ENCODE results near the gene AUTS2. TPM values are rescaled to one million over a fixed set of nuclear protein-coding genes. Genes with fewer than 3 reads are reported as not detected.

Gene AUTS2
- total RNA-seq, 1 donor from 2014 or later: 9.9 TPM

DNA sequence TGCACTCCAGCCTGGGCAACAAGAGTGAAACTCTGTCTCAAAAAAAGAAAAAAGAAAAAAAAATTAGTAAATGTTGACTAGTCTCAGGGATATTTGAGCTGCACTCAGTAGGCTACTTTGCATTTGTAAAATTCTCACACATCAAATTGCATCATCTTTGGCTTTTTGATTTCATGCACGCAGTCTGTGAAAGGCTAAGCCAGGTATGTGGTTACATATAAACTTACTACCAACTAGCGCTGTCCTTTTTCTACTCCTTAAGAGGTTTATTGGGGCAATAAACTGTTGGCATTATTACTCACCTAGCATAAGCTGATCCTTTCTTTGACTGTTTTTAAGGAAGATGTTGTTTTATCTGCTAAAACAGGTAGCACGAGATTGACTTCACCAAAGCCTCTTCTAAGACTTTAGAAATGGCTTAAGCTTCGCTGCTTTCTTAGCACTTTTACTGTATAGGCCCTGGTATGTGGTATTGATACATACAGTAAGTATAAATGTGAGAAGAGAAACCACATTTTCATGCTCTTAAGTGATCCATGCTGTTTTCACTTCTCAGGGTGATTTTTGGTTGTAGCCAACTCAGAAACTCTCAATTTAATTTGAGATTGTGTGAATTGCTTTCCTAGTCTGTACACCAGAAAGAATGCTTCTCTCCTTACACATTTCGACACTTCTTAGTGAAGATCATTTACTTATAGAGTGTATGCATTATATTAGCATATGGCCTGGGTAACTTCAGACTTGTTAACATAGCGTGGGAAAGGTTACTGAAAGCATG is 323.9 kb downstream of the AUTS2 start:
- Histone ChIP-seq H3K27me3 (ENCODE audit: control insufficient read depth, insufficient read depth, low read length) (no peaks in the 10 kb centered on the region), H3K36me3 (ENCODE audit: control insufficient read depth, insufficient read depth, low read length) (no peaks in the 10 kb centered on the region), H3K4me3 (ENCODE audit: low read depth, low read length) (no peak overlapping the region)
- TF ChIP-seq, protein P1, sequence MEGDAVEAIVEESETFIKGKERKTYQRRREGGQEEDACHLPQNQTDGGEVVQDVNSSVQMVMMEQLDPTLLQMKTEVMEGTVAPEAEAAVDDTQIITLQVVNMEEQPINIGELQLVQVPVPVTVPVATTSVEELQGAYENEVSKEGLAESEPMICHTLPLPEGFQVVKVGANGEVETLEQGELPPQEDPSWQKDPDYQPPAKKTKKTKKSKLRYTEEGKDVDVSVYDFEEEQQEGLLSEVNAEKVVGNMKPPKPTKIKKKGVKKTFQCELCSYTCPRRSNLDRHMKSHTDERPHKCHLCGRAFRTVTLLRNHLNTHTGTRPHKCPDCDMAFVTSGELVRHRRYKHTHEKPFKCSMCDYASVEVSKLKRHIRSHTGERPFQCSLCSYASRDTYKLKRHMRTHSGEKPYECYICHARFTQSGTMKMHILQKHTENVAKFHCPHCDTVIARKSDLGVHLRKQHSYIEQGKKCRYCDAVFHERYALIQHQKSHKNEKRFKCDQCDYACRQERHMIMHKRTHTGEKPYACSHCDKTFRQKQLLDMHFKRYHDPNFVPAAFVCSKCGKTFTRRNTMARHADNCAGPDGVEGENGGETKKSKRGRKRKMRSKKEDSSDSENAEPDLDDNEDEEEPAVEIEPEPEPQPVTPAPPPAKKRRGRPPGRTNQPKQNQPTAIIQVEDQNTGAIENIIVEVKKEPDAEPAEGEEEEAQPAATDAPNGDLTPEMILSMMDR (IDR thresholded peaks at IDR 0.05; ENCODE audit: insufficient read depth, low read length, poor library complexity, severe bottlenecking): no peak
- no peak for DNase-seq (ENCODE audit: low read depth)

DNA sequence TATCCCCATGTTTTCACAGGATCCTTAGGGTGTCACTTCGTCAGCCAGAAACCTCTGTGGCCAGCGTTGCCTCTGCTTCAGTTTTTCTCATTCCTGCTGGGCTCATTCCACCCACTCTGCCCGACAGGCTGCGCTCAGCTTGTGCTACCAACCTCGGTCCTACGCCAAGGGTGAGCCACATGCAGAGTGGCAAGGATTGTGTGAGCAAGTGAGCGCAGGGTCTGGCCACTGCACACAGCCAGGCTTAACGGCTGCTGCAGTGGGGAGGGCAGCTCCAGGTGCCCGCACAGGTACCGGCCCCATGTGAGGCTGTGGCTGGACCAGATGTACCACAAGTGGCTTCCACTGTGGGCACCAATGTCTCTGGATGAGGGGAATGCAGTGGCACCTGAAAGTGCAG is 329.2 kb downstream of the AUTS2 start:
- Histone ChIP-seq H3K36me3 (ENCODE audit: control insufficient read depth, insufficient read depth, low read length) (no peaks in the 10 kb centered on the region), H3K27me3 (ENCODE audit: control insufficient read depth, insufficient read depth, low read length) (no peaks in the 10 kb centered on the region), H3K4me3 (ENCODE audit: low read depth, low read length) (no peak overlapping the region)
- DNase-seq (ENCODE audit: low read depth): no peak
- TF ChIP-seq, protein P1 (IDR thresholded peaks at IDR 0.05; ENCODE audit: insufficient read depth, low read length, poor library complexity, severe bottlenecking): no peak

DNA sequence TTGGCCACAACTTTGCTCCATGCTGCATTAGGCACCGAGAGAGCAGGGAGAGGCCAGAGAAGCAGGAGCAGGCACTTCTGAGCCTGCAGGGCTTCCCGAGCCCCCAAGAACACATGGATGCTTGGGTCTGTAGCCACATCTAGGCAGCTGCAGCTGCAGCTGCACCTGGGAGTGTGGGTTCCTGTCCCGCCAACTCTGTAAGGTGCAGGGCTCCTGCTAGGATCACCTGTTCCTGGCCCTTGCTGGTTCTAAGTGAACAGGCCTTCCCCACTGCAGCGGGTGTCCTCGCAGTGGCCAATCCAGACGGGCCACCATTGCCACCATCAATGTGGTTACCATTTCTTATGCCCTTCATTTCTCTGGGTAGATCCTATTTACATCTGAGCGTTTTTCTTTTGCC is 330.3 kb downstream of the AUTS2 start:
- no peaks in the 10 kb centered on the region for H3K27me3 ChIP-seq (ENCODE audit: control insufficient read depth, insufficient read depth, low read length)
- TF ChIP-seq, protein P1 (IDR thresholded peaks at IDR 0.05; ENCODE audit: insufficient read depth, low read length, poor library complexity, severe bottlenecking): no peak
- DNase-seq (ENCODE audit: low read depth): no peak
- no peak overlapping the region for H3K4me3 ChIP-seq (ENCODE audit: low read depth, low read length)
- no peaks in the 10 kb centered on the region for H3K36me3 ChIP-seq (ENCODE audit: control insufficient read depth, insufficient read depth, low read length)

DNA sequence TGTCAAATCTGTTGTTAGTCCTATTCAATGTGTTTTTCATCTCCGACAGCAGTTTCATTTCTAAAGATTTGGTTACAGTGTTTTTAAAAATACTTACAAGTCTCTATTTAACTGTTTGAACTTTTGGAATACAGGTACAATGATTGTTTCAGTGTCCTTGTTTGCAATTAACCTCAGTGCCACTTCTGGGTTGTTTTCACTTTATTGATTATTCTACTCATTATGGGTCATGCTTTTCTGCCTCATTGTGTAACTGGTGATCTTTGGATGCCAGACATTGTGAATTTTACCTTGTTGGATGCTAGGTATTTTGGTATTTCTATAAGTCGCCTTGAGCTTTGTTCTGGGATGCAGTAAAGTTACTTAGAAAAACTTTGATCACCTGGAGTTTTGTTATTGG is 331.3 kb downstream of the AUTS2 start:
- DNase-seq (ENCODE audit: low read depth): no peak
- TF ChIP-seq, protein P1 (IDR thresholded peaks at IDR 0.05; ENCODE audit: insufficient read depth, low read length, poor library complexity, severe bottlenecking): no peak
- H3K36me3 ChIP-seq (ENCODE audit: control insufficient read depth, insufficient read depth, low read length): no peaks in the 10 kb centered on the region

DNA sequence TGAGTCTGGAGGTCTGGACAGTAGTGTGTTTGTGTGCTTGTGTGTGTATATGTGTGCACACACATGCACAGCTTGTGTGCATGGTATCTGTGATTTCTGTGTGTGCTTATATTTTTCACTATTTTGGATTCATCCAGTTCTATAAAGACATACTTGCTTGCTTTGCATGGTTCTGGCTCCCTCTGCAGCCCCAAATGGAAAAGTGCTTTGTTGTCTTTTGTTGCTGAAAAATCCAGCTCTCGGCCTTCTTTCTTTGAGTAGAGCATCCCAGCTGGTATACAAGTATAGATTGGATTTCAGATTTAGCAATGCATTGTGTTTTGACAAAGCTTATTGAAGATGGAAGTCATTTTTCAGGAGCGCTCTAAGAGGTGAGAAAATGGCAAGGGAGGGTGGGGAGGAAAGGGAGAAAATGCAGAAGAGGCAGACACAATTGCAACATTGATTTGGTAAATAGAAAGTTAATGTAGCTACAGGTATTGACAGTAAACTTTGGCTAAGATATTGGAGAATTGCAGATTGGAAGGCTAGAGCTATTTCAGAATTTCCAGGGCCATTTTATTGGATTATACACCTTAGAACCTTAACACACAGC is 333.9 kb downstream of the AUTS2 start:
- no peak for DNase-seq (ENCODE audit: low read depth)
- Histone ChIP-seq H3K27me3 (ENCODE audit: control insufficient read depth, insufficient read depth, low read length) (no peaks in the 10 kb centered on the region), H3K4me3 (ENCODE audit: low read depth, low read length) (no peak overlapping the region), H3K36me3 (ENCODE audit: control insufficient read depth, insufficient read depth, low read length) (no peaks in the 10 kb centered on the region)
- TF ChIP-seq, protein P1 (IDR thresholded peaks at IDR 0.05; ENCODE audit: insufficient read depth, low read length, poor library complexity, severe bottlenecking): peak; percentile 69

More for the DNA sequence above, 331.3 kb downstream of the AUTS2 start:
- Histone ChIP-seq H3K4me3 (ENCODE audit: low read depth, low read length) (no peak overlapping the region), H3K27me3 (ENCODE audit: control insufficient read depth, insufficient read depth, low read length) (no peaks in the 10 kb centered on the region)

Data from kidney epithelial cell (primary cell).